ENCODE measurements around the gene MRPS16.
"Not testable (repeated sequence)": the region's sequence is repeated elsewhere in the genome, so short reads cannot be mapped to it uniquely, and the experiment has no call there.

The MRPS16 gene

DNA sequence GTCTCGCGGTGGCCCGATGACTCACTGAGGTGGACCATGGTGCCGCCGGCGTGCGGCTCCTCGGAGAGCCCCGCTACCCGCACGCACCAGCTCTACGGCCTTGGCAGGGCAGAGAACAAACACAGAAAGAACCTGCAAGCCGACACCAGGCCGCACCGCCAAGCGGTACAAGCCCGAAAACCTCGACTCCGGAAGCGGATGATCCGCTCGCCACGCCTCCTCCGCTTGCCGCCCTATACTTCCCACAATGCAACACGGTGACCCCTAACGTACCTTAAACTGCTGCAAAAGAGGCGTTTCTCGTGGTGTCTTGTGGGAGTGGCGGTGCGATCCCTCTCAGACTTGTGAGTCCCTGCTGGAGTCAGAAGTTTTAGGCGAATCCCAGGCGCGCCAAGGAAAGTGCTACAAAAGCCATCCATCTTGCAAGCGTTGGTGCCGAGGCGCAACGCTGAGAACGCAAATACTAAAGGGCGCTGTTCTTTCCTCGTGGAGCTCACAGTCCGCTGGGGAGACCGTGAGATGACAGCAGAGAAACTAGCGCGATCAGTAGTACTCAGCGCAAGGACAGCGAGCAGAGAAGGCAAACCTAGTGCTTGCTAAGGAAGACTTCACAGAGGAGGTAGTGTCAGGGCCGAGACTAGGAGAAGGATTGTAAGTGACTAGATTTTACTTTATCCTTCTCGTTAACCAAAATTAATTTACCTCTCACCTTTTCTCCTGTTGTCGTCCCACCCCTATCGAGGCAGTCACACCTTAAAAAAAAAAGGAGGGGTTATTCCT, at the start of gene MRPS16:
TSS of gene MRPS16 (minus strand) at position 200 of the 780 bp plus-strand sequence. CDS start at position 38, 162 bp downstream.
- peak; percentile 85 to 91 for DNase-seq

DNA sequence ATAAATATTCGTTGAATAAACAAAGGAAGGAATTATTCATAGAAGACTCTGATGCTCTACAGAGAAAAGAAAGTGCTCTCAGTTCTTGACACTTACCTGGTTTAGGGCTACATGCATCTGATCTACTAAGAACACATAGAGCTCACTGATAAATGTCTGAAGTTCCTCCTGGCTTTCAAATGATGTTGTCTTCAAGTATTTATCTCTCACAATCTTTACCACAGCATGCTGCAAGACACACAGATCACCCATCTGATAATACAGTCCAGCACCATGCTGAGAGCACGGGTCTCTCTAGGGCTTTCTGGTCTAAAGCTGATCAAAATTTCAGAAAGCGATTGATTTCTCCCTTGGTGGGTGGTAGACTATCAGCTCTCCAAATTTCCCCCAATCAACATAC, 44.5 kb upstream of the MRPS16 start:
- DNase-seq, result no peak

DNA sequence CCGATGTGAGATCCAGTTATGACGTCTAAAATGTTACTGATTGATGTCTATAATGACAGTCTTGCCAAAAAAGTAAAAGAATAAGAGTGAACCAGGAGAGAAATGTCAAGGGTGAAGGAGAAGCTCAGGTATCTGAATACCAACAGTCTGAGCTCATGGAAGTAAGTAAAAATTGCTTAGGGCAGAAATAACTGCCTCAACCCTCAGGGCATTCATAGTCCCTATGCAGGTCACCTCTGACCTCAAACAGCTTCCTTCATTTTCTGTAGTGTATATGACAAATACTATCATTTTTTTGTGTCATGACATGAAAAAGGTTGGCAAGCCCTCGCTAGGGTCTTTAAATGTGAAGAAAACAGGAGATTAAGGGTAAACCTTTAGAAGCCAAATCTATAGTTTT, 41.0 kb upstream of the MRPS16 start:
- DNase-seq, result no peak

DNA sequence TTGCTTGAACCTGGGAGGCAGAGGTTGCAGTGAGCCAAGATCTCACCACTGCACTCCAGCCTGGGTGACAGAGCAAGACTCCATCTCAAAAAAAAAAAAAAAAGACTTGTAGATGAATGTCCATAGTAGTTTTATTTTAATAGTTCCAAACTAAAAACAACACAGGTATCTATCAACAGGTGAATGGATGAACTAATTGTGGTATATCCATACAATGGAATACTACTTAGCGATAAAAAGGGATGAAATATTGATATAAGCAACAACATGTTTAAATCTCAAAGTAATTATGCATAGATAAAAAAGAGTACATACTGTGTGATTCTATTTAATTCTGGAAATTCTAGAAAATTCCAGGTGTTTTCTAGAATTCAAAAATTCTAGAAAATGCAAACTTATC, 37.5 kb upstream of the MRPS16 start:
- DNase-seq, result no peak

DNA sequence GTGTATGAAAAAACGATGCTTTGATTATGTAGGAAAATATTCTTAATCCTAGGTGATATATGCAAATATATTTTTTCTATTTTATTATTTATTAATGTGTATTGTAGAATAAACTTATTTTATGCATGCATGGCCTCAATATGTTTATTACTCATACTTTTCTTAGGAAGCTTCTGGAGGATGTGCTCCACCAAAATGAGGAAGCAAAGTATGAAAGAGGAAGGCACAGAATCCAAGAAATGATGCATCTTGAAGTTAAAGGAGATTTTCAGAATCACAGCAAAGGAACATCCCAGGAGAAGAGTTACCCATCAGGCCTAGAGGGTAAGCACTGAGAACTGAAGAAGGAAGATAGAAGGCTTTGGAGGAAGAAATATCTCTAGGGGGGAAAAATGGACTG, 35.0 kb upstream of the MRPS16 start:
- no peak for DNase-seq

DNA sequence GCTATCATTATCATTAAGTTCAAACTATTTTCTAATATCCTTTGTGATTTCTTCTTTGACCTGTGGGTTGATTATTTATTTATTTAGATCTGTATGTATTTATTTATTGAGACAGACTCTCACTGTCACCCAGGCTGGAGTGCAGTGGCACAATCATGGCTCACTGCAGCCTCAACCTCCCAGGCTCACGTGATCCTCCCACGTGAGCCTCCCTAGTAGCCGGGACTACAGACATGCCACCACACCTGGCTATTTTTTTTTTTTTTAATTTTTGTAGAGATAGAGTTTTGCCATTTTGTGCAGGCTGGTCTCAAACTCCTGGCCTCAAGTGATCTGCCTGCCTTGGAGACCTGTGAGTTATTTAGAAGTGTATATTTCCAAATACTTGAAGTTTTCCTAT, 28.7 kb upstream of the MRPS16 start:
- DNase-seq, result no peak

DNA sequence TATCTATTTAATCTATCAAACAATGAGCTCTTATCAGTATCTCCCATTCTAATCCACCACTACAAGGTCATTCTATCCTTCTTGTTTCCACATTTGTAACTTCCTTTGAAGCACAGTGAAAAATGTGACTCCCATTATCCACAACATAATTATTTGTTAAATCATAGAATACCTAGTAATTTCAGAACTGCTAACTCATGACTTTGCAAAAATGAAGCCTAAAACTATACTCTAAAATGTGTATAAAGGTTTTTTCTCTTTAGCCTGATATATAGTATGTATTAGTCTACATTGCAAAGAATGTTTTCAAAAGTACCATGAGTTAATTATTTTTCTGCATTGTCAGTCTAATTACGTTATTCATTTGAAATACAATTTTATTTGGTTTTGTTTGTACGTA, 12.0 kb upstream of the MRPS16 start:
- no peak for DNase-seq

DNA sequence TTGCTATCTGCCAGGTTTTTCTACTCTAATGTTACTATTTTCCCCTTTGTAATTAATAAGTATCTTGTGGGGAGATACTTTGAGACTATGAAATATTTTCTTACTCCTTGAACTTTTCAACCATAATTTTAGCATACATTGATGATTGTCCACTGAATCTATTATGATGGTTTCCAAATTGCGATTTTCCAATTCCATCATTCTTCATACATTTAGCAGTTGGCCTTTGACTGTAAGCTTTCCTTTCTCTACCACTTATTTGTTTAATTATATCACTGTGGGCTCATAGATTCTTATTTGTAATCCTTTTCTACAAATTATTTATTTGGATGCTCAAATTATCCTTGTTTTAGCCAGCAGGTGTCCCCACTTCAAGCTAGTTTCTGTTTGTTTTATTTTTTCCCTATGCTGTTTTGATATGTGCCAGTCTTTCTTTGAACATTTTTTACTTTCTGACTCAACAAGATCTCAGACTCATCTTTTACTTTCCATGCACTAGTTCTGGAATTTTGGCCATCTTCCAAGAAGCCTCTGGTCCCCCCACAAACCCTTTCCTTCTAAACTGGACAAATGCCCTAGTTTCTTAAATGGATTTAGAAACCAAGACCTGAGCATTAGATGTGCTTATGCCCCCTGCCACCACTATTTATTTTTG, 11.4 kb upstream of the MRPS16 start:
- no peak for DNase-seq

DNA sequence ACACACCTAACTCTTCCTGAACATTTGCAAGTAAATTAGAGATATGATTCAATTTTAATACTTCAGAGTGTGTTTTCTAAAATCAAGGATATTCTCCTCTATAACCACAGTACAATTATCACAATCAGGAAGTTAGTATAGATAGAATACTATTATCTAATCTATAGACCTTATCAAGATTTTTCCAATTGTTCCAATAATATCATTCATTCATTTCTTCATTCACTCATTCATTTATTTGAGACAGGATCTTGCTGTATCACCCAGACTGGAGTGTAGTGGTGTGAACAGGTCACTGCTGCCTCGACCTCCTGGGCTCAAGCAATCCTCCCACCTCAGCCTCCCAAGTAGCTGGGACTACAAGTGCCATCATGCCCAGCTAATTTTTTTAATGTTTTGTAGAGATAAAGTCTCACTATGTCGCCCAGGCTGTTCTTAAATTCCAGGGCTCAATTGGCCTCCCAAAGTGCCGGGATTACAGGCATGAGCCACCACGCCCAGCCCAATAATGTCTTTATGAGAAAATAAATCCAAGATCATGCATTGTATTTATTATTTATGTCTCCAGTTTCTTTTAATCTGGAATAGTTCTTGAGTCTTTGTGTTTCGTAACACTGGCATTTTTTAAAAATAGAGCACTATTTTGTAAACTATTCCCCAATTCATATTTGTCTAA, 10.6 kb upstream of the MRPS16 start:
- DNase-seq, result no peak

DNA sequence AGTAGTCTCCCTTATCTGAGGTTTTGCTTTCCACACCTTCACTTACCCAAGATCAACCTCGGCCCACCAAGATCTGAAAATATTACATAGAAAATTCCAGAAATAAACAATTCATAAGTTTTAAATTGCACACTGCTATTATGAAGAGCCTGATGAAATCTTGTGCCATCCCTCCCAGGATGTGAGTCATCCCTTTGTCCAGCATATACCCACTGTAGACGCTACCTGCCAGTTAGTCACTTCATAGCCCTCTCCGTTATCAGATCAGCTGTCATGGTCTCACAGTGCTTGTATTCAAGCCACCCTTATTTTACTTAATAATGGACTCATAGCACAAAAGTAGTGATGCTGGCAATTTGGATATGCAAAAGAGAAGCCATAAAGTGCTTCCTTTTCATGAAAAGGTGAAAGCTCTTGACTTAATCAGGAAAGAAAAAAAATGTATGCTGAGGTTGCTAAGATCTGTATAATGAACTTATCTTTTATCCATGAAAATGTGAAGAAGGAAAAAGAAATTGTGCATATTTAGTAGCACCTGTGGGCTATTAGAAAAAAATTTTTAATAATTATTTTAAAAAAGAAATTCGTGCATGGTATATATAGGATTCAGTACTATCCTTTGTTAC, 9.8 kb upstream of the MRPS16 start:
- no peak for DNase-seq

DNA sequence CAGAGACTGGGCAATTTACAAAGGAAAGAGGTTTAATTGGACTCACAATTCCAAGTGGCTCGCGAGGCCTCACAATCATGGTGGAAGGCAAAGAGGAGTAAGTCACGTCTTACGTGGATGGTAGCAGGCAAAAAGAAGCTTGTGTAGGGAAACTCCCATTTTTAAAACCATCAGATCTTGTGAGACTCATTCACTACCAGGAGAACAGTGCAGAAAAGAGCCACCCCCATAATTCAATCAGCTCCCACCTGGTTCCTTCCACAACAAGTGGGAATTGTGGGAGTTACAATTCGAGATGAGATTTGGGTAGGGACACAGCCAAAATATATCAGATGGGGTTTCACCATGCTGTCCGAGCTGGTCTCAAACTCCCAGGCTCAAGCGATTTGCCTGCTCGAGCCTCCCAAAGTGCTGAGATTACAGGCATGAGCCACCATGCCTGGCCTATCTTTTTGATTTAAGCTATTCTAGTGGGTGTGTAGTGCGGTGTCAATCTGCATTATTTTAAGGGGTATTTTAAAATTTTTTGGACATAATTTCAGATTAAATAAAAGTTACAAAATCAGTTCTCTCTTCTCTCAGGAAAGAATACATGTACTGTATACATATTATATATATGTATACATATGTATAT, 9.0 kb upstream of the MRPS16 start:
- no peak for DNase-seq

DNA sequence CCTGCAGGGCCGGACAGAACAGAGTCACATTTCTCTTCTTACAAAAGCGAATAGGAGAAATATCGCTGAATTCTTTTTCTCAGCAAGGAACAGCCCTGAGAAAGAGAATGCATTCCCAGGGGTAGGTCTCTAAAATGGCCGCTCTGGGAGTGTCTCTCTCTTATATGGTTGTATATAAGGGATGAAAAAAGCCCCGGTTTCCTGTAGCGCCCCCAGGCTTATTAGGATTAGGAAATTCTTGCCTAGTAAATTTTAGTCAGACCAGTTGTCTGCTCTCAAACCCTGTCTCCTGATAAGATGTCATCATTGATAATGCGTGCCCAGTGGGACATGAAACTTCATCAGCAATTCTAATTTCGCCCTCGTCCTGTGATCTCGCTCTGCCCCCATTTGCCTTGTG, 6.2 kb upstream of the MRPS16 start:
- not testable (repeated sequence) for DNase-seq

DNA sequence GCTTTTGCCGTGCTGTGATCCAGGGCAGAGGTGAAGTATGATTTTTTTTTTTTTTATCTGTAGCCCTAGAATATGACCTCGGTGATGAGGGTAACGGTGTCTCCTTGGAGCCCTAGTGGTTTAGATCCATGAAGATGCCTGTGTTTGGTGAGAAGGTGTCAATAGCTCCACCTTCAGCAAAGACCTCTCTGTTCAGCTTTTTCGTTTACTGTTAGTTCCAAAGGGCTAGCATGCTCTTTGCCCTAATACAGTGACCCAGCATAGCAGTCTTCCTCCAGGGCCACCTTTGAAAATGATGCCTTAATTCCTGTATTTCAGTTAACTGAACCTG, 746 bp upstream of the MRPS16 start:
- DNase-seq, result no peak

DNA sequence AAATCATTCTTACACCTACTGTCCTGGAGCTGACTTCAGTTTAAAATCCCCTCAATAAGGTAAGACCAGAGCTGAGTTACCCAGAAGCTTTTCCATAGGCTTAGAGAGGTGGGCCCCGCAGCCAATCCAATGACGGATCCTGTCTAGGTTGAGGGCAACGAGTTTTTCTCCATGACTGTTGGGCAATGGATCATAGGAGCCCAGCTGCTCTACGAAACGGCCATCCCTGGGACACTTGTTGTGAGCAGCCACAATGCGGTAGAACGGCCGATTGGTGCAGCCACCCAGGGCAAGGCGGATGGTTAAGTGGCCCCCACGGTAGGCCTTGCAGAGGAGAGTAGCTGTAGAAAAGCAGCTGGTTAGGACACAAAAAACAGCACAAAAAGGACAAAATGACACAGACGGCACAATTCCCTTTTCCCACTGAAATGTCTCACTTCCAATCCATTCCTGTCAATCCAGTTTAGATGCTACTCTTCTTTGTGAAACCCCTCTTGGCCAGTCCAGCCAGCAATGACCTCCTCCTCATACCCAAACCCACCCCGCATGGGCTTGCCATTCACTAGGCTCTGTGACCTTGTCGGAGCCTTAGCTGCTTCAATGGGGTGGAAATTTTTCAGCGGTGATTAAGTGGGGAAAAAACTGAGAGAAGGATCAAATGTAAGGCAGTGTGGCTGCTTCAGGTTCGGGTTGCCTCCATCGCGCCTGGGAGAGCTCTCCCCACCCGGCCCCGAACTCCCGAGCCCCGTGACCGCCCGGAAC, 580 bp downstream of the MRPS16 start:
- no peak for DNase-seq

DNA sequence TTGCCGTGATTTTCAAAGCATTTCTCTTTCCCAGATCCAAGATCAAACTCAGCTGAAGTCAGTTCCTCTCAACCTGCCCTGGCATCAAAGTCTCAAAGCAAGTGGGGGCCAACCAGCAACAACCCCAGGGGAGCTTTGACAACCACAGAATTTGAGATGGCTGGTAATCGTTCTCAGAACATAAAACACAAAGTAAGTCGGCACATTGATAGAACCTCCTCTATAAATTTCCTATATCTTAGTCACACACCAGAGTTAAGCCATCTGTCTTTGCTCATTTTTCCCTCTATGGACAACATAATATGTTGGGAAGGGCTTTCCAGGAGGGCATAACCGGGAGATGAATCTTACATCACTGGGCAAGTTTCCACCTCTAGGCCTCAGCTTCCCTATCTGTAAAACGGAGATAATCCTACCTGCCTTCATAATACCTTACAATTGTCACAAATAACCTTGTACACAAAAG, 4.2 kb downstream of the MRPS16 start:
- DNase-seq, result no peak

DNA sequence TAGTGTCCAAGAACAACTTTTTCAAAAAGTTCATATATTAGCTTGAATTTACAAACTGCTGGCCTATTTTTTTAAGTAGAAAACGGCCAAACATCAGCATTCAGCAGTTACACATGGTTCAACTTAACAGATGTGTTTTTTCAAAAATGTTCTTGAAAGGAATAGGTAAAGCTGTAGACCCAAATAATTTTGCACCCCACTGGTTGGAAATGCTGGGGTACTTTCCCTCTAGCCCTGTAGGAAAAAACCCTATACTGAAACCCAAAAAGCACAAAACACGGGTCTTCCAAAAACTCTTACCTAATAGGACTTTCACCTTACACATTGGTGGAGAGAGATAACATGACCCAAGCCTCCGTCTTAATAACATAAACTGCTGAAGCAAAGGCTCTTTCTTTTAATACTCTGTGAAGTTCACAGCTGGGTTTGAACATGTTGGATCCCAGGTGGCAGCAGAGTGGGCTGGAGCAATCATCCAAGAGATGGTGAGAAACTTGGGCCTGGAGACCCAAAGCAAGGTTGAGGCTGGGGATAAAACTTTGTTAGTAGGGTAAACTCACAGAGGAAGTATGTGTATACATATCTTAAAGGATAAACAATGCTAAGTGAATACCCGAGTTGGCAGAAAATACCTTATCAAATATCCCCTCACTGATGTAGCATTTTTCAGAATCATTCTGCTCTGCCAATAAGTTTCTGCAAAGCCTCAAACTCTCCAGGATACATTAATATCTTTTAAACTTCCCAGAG, 4.8 kb downstream of the MRPS16 start:
- DNase-seq, result no peak

DNA sequence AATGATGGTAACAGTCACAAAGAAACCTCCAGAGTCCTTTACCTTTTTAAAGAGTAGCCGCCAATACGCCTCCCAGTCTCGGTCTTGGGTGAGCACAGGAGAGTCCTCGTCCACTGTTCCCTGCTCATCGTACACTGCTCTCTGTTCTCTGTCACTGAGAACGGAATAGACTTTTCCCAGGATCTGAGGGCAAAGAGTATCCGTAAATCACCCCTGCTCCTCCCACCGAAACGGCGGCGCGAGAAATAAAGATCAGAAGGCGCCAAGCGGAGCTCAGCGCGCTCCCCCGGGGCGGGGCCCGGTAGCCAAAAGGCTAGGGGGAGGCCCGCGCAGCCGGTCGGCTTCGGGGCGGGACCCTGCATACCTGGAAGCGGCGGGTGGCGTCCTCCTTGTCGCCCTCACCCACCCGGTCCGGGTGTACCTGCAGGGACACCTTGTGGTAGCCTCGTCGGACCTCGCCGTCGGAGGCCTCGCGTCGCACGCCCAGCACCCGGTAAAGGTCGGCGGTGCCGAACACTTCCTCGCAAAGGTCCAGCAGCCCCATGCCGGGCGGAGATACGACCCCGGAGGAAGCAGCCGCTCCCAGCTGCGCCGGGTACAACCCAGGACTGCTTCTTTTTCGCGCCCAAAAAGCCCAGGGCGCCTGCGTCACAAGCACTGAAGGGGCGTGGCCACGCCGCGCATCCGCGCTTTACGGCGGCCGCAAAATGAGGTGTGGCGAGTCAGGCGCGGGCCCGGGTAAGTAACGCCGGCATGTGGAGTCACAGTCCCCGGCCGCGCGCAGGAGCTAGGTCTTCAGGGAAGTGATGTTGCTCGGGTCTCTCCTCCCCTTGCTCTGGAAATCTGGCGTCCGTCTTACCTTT, 5.6 kb downstream of the MRPS16 start, which contains the start of gene DNAJC9:
TSS of gene DNAJC9 (minus strand) at position 610 of the 863 bp plus-strand sequence. CDS start at position 544, 66 bp downstream.
- DNase-seq, result peak; percentile 85 to 91

DNA sequence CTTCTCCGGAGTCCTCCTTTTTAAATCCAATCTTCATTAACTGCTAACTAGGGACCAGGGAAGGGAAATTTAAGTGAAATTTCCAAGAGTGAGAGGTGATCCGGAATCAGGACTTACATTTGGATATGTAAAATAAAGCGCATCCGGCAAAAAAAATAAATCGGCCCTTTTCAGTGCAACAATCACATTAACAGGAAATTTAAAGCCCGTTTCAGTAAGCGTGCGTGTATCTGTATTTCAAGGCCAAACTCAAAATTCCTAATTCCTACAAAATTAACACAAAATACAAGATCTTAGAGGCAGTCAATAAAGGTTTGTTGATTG, 6.2 kb downstream of the MRPS16 start:
- DNase-seq, result no peak

DNA sequence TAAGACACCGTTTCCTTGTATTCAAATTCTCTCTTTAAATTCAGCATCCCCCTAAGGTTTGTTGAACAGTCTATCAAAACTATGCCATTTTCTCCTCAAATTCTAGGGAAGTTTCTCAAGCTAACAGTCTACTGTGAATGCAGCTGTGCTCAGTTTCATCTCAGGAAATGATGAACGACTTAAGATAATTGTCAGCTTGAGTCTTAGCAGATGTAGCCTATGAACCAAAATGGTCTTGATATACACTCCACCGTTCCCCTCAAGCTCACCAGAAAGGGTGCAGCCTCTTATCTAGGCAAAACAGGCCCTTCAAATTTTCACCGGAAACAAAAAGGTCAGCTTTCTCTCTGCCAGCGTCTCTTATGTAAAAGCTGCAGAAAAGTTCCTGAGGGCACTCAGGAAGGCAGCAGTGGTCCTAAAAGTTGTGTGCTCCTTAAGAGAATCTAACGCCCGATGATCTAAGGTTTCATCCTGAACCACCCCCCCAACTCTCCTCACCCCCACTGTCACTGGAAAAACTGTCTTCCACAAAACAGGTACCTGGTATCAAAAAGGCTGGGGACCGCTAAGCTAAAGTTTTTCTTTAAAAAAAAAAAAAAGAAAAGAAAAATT, 7.5 kb downstream of the MRPS16 start:
- DNase-seq, result no peak

DNA sequence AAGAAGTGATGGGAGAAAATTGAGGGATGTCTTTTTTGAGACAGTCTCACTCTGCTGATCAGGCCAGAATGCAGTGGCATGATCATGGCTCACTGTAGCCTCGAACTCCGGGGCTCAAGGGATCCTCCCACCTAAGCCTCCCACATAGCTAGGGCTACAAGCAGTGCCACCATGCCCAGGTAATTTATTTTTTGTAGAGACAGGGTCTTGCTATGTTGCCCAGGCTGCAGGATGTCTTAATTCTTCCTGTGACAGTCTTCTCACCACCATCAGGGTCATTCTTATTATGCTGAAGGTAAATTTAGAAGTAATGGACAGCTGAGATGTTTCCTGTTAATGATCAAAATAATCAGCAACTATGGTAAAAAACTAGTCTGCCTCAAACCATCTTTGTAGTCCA, 12.5 kb downstream of the MRPS16 start:
- no peak for DNase-seq
